ENCODE data around the gene NLRC3. TPM values are rescaled to one million over a fixed set of nuclear protein-coding genes. Genes with fewer than 3 reads are reported as not detected.

The NLRC3 gene
- total RNA-seq, 1 donor from 2014 or later = 2.6 TPM

Other genes starting within 250 kb of the NLRC3 start
- under 0.01 TPM in 1 of 2 replicates, not detected in the other for gene OR2C1, start 221.5 kb downstream of the NLRC3 start, total RNA-seq
- gene ZSCAN32, start 176.4 kb downstream of the NLRC3 start, total RNA-seq = 7.6 and 8.9 TPM in 2 replicates
- 4.8 and 5.2 TPM in 2 replicates for gene ZNF174, start 176.2 kb downstream of the NLRC3 start, total RNA-seq
- 1.5 and 2.2 TPM in 2 replicates for gene ZNF597, start 133.9 kb downstream of the NLRC3 start, total RNA-seq
- 8.3 and 10.1 TPM in 2 replicates for gene NAA60, start 133.7 kb downstream of the NLRC3 start, total RNA-seq
- gene C16orf90, start 81.9 kb downstream of the NLRC3 start, total RNA-seq = not detected in 2 replicates
- gene CLUAP1, start 76.4 kb downstream of the NLRC3 start, total RNA-seq = 5.2 and 5.4 TPM in 2 replicates
- gene SLX4, start 34.2 kb upstream of the NLRC3 start, total RNA-seq = 1.5 and 1.8 TPM in 2 replicates
- 7.2 and 15.7 TPM in 2 replicates for gene DNASE1, start 77.3 kb upstream of the NLRC3 start, total RNA-seq
- 65.5 and 81.1 TPM in 2 replicates for gene TRAP1, start 140.1 kb upstream of the NLRC3 start, total RNA-seq

All from lung microvascular endothelial cell (primary cell).